Mesendoderm (in vitro differentiated cells): ENCODE results near the gene ABCG4.
A peak's percentile ranks its signal among the peaks of the same experiment; 100 is the strongest.

ENCODE experiments used
- DNase-seq: peaks from one replicate; pipeline ENCODE4 v3.0.0; 2013
- H2AK5ac ChIP-seq: 2 replicates; pipeline ENCODE4 v1.6.1; 2013; ENCODE audit warnings: low read length, inconsistent platforms
- H2BK120ac ChIP-seq: 2 replicates; pipeline ENCODE4 v1.6.1; 2013; ENCODE audit warnings: low read depth, mild to moderate bottlenecking, low read length, moderate library complexity, mixed read lengths
- H2BK15ac ChIP-seq: replicated peaks from 2 replicates; pipeline ENCODE4 v1.6.1; 2013; ENCODE audit warnings: low read depth, mild to moderate bottlenecking, moderate library complexity
- H2BK5ac ChIP-seq: 2 replicates; pipeline ENCODE4 v1.6.1; 2013; ENCODE audit warnings: low read length, inconsistent platforms
- H3K18ac ChIP-seq: 2 replicates; pipeline ENCODE4 v1.6.1; 2013; ENCODE audit warnings: mild to moderate bottlenecking, low read length, mixed read lengths
- H3K23ac ChIP-seq: one replicate; pipeline ENCODE4 v1.6.1; 2013; ENCODE audit warnings: low read length
- H3K27ac ChIP-seq: 2 replicates; pipeline ENCODE4 v1.5.1; 2013; ENCODE audit warnings: low read depth, mild to moderate bottlenecking, inconsistent platforms, low read length, moderate library complexity
- H3K27me3 ChIP-seq: 2 replicates; pipeline ENCODE4 v1.6.1; 2013; ENCODE audit warnings: low read length, control low read depth, mild to moderate bottlenecking, inconsistent platforms; ENCODE audit not compliant: insufficient read depth, poor library complexity
- H3K36me3 ChIP-seq: 2 replicates; pipeline ENCODE4 v1.6.1; 2013; ENCODE audit warnings: low read length, inconsistent platforms; ENCODE audit not compliant: control insufficient read depth, insufficient read depth
- H3K4ac ChIP-seq: one replicate; pipeline ENCODE4 v1.6.1; 2013; ENCODE audit warnings: low read depth, mild to moderate bottlenecking, low read length, moderate library complexity
- H3K4me1 ChIP-seq: 2 replicates; pipeline ENCODE4 v1.6.1; 2013; ENCODE audit warnings: low read depth, low read length, inconsistent platforms; ENCODE audit not compliant: control insufficient read depth
- H3K4me2 ChIP-seq: 2 replicates; pipeline ENCODE4 v1.6.1; 2013; ENCODE audit warnings: low read length
- H3K4me3 ChIP-seq: 2 replicates; pipeline ENCODE4 v1.5.1; 2013; ENCODE audit warnings: mild to moderate bottlenecking, low read length
- H3K56ac ChIP-seq: one replicate; pipeline ENCODE4 v1.6.1; 2013; ENCODE audit warnings: low read length
- H3K79me1 ChIP-seq: 2 replicates; pipeline ENCODE4 v1.6.1; 2013; ENCODE audit warnings: low read length, inconsistent platforms
- H3K79me2 ChIP-seq: 2 replicates; pipeline ENCODE4 v1.6.1; 2013; ENCODE audit warnings: mild to moderate bottlenecking, low read length; ENCODE audit not compliant: control insufficient read depth, insufficient read depth
- H3K9ac ChIP-seq: 2 replicates; pipeline ENCODE4 v1.6.1; 2013; ENCODE audit warnings: low read length, inconsistent platforms
- H4K5ac ChIP-seq: one replicate; pipeline ENCODE4 v1.6.1; 2013; ENCODE audit warnings: low read length
- H4K8ac ChIP-seq: one replicate; pipeline ENCODE4 v1.6.1; 2013; ENCODE audit warnings: low read depth, mild to moderate bottlenecking, control low read depth, low read length, moderate library complexity
- WGBS: extraction: QIAGEN DNeasy Blood & Tissue Kit; methylation state at CpG from one replicate; pipeline ENCODE4 v1.1.7; 2013; ENCODE audit warnings: low lambda C conversion rate, missing lambda C conversion rate; ENCODE audit not compliant: insufficient coverage; ENCODE audit errors: extremely low coverage; 5-methylcytosine and 5-hydroxymethylcytosine counted together

The ABCG4 gene

GRCh38 chr11:119118227-119118626, 30.6 kb upstream of the ABCG4 start:
- H2AK5ac ChIP-seq = no peak overlapping the region
- no peak overlapping the region for H2BK120ac ChIP-seq
- no peak overlapping the region for H4K5ac ChIP-seq
- no peak overlapping the region for H2BK15ac ChIP-seq
- no peak for DNase-seq
- WGBS = no CpG with 5 or more reads among the region's 5 CpGs
- H2BK5ac ChIP-seq = no peak overlapping the region
- no peak overlapping the region for H3K18ac ChIP-seq
- H3K23ac ChIP-seq = no peak overlapping the region
- H4K8ac ChIP-seq = no peak overlapping the region
- H3K4me3 ChIP-seq = no peak overlapping the region
- no peak overlapping the region for H3K4me2 ChIP-seq
- H3K4me1 ChIP-seq = peaks cover 7% of the 10 kb centered on the region
- no peaks in the 10 kb centered on the region for H3K36me3 ChIP-seq
- peaks cover 12% of the 10 kb centered on the region for H3K79me1 ChIP-seq
- no peak overlapping the region for H3K56ac ChIP-seq
- H3K27me3 ChIP-seq = no peaks in the 10 kb centered on the region
- no peak overlapping the region for H3K9ac ChIP-seq
- no peak overlapping the region for H3K4ac ChIP-seq
- H3K27ac ChIP-seq = no peak overlapping the region
- H3K79me2 ChIP-seq = peaks cover 14% of the 10 kb centered on the region

- Histone ChIP-seq H3K4ac (no peak overlapping the region), H3K4me2 (no peak overlapping the region), H3K79me2 (peaks cover 14% of the 10 kb centered on the region), H3K27ac (no peak overlapping the region), H4K8ac (no peak overlapping the region), H2BK15ac (no peak overlapping the region), H3K79me1 (peaks cover 12% of the 10 kb centered on the region), H4K5ac (no peak overlapping the region), H3K4me1 (peaks cover 7% of the 10 kb centered on the region), H2AK5ac (no peak overlapping the region), H3K18ac (no peak overlapping the region), H3K27me3 (no peaks in the 10 kb centered on the region), H3K23ac (no peak overlapping the region), H2BK5ac (no peak overlapping the region), H3K9ac (no peak overlapping the region), H2BK120ac (no peak overlapping the region), H3K36me3 (no peaks in the 10 kb centered on the region), H3K4me3 (no peak overlapping the region), H3K56ac (no peak overlapping the region)
- no CpG with 5 or more reads among the region's 1 CpG for WGBS
- no peak for DNase-seq
These were observed 29.9 kb upstream of the ABCG4 start for GRCh38 chr11:119118946-119119345.

- Histone ChIP-seq H4K8ac (no peak overlapping the region), H3K23ac (no peak overlapping the region), H3K18ac (peak overlapping the region; percentile 4), H2AK5ac (peak overlapping the region; percentile 9), H3K9ac (peak overlapping the region; percentile 60), H2BK15ac (no peak overlapping the region), H2BK5ac (no peak overlapping the region), H3K27ac (no peak overlapping the region), H3K4ac (no peak overlapping the region), H3K4me2 (peak overlapping the region; percentile 29), H3K4me3 (no peak overlapping the region), H3K79me2 (peaks cover 14% of the 10 kb centered on the region), H3K79me1 (peaks cover 14% of the 10 kb centered on the region), H3K27me3 (no peaks in the 10 kb centered on the region), H3K56ac (peak overlapping the region; percentile 88), H4K5ac (peak overlapping the region; percentile 47), H2BK120ac (no peak overlapping the region), H3K4me1 (peaks cover 7% of the 10 kb centered on the region), H3K36me3 (peaks cover 3% of the 10 kb centered on the region)
- DNase-seq = no peak
- no CpG with 5 or more reads among the region's 5 CpGs for WGBS
These were observed 28.2 kb upstream of the ABCG4 start for GRCh38 chr11:119120639-119121007.

GRCh38 chr11:119121008-119121810, 27.6 kb upstream of the ABCG4 start, which contains the start of gene HINFP:
Gene HINFP, plus strand, starts transcription at chr11:119121580. Its CDS starts 5,365 bp downstream, at chr11:119126945.
- H3K27ac ChIP-seq = peak within 1 kb of the TSS; percentile 9

GRCh38 chr11:119121811-119122124, 27.1 kb upstream of the ABCG4 start:
- Histone ChIP-seq H4K8ac (no peak overlapping the region), H2BK5ac (no peak overlapping the region), H2AK5ac (no peak overlapping the region), H3K4me1 (peaks cover 7% of the 10 kb centered on the region), H3K4me3 (peak overlapping the region; percentile 97), H4K5ac (no peak overlapping the region), H2BK120ac (no peak overlapping the region), H3K4ac (no peak overlapping the region), H3K79me2 (peaks cover 14% of the 10 kb centered on the region), H3K27ac (peak overlapping the region; percentile 9), H3K27me3 (no peaks in the 10 kb centered on the region), H3K79me1 (peaks cover 14% of the 10 kb centered on the region), H3K56ac (peak overlapping the region; percentile 98), H3K18ac (no peak overlapping the region), H3K23ac (peak overlapping the region; percentile 83), H3K36me3 (peaks cover 3% of the 10 kb centered on the region), H3K9ac (peak overlapping the region; percentile 97), H3K4me2 (peak overlapping the region; percentile 80), H2BK15ac (no peak overlapping the region)
- no peak for DNase-seq
- WGBS = no CpG with 5 or more reads among the region's 20 CpGs

More at GRCh38 chr11:119121008-119121810, 27.6 kb upstream of the ABCG4 start, which contains the start of gene HINFP:
- Histone ChIP-seq H3K4me1 (peaks cover 7% of the 10 kb centered on the region), H3K79me2 (peaks cover 14% of the 10 kb centered on the region), H3K4me3 (peak within 1 kb of the TSS; percentile 97), H3K79me1 (peaks cover 14% of the 10 kb centered on the region), H3K4me2 (peak within 1 kb of the TSS; percentile 80), H4K5ac (peak within 1 kb of the TSS; percentile 47), H2AK5ac (peak within 1 kb of the TSS; percentile 9), H2BK15ac (no peak within 1 kb of the TSS), H3K36me3 (peaks cover 3% of the 10 kb centered on the region), H2BK120ac (no peak within 1 kb of the TSS), H3K27me3 (no peaks in the 10 kb centered on the region), H3K56ac (peak within 1 kb of the TSS; percentile 98), H4K8ac (no peak within 1 kb of the TSS), H3K4ac (no peak within 1 kb of the TSS), H2BK5ac (no peak within 1 kb of the TSS), H3K23ac (peak within 1 kb of the TSS; percentile 83), H3K9ac (peak within 1 kb of the TSS; percentile 97), H3K18ac (peak within 1 kb of the TSS; percentile 4)
- peak; percentile 100 for DNase-seq
- WGBS = no CpG with 5 or more reads among the region's 54 CpGs
